ENCODE measurements around the gene GSTK1.

The GSTK1 gene

DNA sequence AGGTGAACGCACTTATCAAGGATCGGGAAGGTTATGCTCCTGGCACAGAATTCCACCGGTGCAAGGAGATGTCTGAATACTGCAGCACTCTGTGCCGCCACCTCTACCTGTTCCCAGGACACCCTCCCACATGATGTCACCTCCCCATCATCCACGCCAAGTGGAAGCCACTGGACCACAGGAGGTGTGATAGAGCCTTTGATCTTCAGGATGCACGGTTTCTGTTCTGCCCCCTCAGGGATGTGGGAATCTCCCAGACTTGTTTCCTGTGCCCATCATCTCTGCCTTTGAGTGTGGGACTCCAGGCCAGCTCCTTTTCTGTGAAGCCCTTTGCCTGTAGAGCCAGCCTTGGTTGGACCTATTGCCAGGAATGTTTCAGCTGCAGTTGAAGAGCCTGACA lies 41.7 kb downstream of the GSTK1 start:
- peaks cover 0 to 2% (median 0%) of the 10 kb centered on the region in 5 donors for H3K4me1 ChIP-seq (ENCODE audit: control insufficient read depth in 5 of 5, insufficient read depth in 5 of 5, low read length in 5 of 5)
- H3K9ac ChIP-seq (ENCODE audit: low read length in 5 of 5) = no peak overlapping the region
- no peaks in the 10 kb centered on the region for H3K27me3 ChIP-seq (ENCODE audit: control insufficient read depth in 5 of 5, insufficient read depth in 4 of 5, low read length in 5 of 5)
- H3K36me3 ChIP-seq (ENCODE audit: control insufficient read depth in 5 of 5, insufficient read depth in 5 of 5, low read length in 5 of 5) = peaks cover 42 to 75% (median 74%) of the 10 kb centered on the region in 5 donors
- H3K9me3 ChIP-seq (ENCODE audit: control insufficient read depth in 5 of 5, low read length in 5 of 5) = no peaks in the 10 kb centered on the region
- H3K27ac ChIP-seq (ENCODE audit: low read depth, low read length) = no peak overlapping the region
- no peak overlapping the region for H3K4me3 ChIP-seq (ENCODE audit: low read depth in 1 of 5, low read length in 5 of 5)

GRCh38 chr7:143305423-143306070 lies 42.3 kb downstream of the GSTK1 start:
- Histone ChIP-seq H3K27me3 (ENCODE audit: control insufficient read depth in 5 of 5, insufficient read depth in 4 of 5, low read length in 5 of 5) (no peaks in the 10 kb centered on the region), H3K4me1 (ENCODE audit: control insufficient read depth in 5 of 5, insufficient read depth in 5 of 5, low read length in 5 of 5) (peaks cover 0 to 2% (median 0%) of the 10 kb centered on the region in 5 donors), H3K9me3 (ENCODE audit: control insufficient read depth in 5 of 5, low read length in 5 of 5) (no peaks in the 10 kb centered on the region), H3K9ac (ENCODE audit: low read length in 5 of 5) (no peak overlapping the region), H3K4me3 (ENCODE audit: low read depth in 1 of 5, low read length in 5 of 5) (no peak overlapping the region), H3K27ac (ENCODE audit: low read depth, low read length) (no peak overlapping the region), H3K36me3 (ENCODE audit: control insufficient read depth in 5 of 5, insufficient read depth in 5 of 5, low read length in 5 of 5) (peaks cover 41 to 69% (median 68%) of the 10 kb centered on the region in 5 donors)

- H3K36me3 ChIP-seq (ENCODE audit: control insufficient read depth in 5 of 5, insufficient read depth in 5 of 5, low read length in 5 of 5) = peaks cover 21 to 42% (median 40%) of the 10 kb centered on the region in 5 donors
- no peak overlapping the region for H3K9ac ChIP-seq (ENCODE audit: low read length in 5 of 5)
Measured at GRCh38 chr7:143308632-143309031, 45.4 kb downstream of the GSTK1 start.

GRCh38 chr7:143314127-143314526 lies 50.9 kb downstream of the GSTK1 start:
- H3K36me3 ChIP-seq (ENCODE audit: control insufficient read depth in 5 of 5, insufficient read depth in 5 of 5, low read length in 5 of 5) = no peaks in the 10 kb centered on the region

More at GRCh38 chr7:143308632-143309031, 45.4 kb downstream of the GSTK1 start:
- Histone ChIP-seq H3K9me3 (ENCODE audit: control insufficient read depth in 5 of 5, low read length in 5 of 5) (no peaks in the 10 kb centered on the region), H3K4me1 (ENCODE audit: control insufficient read depth in 5 of 5, insufficient read depth in 5 of 5, low read length in 5 of 5) (peaks cover 0 to 2% (median 0%) of the 10 kb centered on the region in 5 donors), H3K27me3 (ENCODE audit: control insufficient read depth in 5 of 5, insufficient read depth in 4 of 5, low read length in 5 of 5) (no peaks in the 10 kb centered on the region), H3K27ac (ENCODE audit: low read depth, low read length) (no peak overlapping the region), H3K4me3 (ENCODE audit: low read depth in 1 of 5, low read length in 5 of 5) (no peak overlapping the region)

GRCh38 chr7:143315776-143316175 lies 52.5 kb downstream of the GSTK1 start, which contains the start of gene CLCN1:
Gene CLCN1 (plus strand): TSS chr7:143316111. CDS start chr7:143316213, 102 bp downstream.
- peaks cover 0 to 14% (median 12%) of the 10 kb centered on the region in 5 donors for H3K4me1 ChIP-seq (ENCODE audit: control insufficient read depth in 5 of 5, insufficient read depth in 5 of 5, low read length in 5 of 5)
- no peaks in the 10 kb centered on the region for H3K27me3 ChIP-seq (ENCODE audit: control insufficient read depth in 5 of 5, insufficient read depth in 4 of 5, low read length in 5 of 5)
- H3K36me3 ChIP-seq (ENCODE audit: control insufficient read depth in 5 of 5, insufficient read depth in 5 of 5, low read length in 5 of 5) = no peaks in the 10 kb centered on the region
- H3K9me3 ChIP-seq (ENCODE audit: control insufficient read depth in 5 of 5, low read length in 5 of 5) = no peaks in the 10 kb centered on the region
- H3K9ac ChIP-seq (ENCODE audit: low read length in 5 of 5) = no peak within 1 kb of the TSS
- H3K4me3 ChIP-seq (ENCODE audit: low read depth in 1 of 5, low read length in 5 of 5) = no peak within 1 kb of the TSS
- no peak within 1 kb of the TSS for H3K27ac ChIP-seq (ENCODE audit: low read depth, low read length)

More at GRCh38 chr7:143314127-143314526, 50.9 kb downstream of the GSTK1 start:
- H3K4me3 ChIP-seq (ENCODE audit: low read depth in 1 of 5, low read length in 5 of 5) = no peak overlapping the region
- no peaks in the 10 kb centered on the region for H3K27me3 ChIP-seq (ENCODE audit: control insufficient read depth in 5 of 5, insufficient read depth in 4 of 5, low read length in 5 of 5)
- no peak overlapping the region for H3K27ac ChIP-seq (ENCODE audit: low read depth, low read length)
- no peak overlapping the region for H3K9ac ChIP-seq (ENCODE audit: low read length in 5 of 5)
- peaks cover 0 to 10% (median 9%) of the 10 kb centered on the region in 5 donors for H3K4me1 ChIP-seq (ENCODE audit: control insufficient read depth in 5 of 5, insufficient read depth in 5 of 5, low read length in 5 of 5)
- H3K9me3 ChIP-seq (ENCODE audit: control insufficient read depth in 5 of 5, low read length in 5 of 5) = no peaks in the 10 kb centered on the region

- H3K36me3 ChIP-seq (ENCODE audit: control insufficient read depth in 5 of 5, insufficient read depth in 5 of 5, low read length in 5 of 5) = no peaks in the 10 kb centered on the region
- no peak overlapping the region for H3K9ac ChIP-seq (ENCODE audit: low read length in 5 of 5)
- no peaks in the 10 kb centered on the region for H3K9me3 ChIP-seq (ENCODE audit: control insufficient read depth in 5 of 5, low read length in 5 of 5)
- H3K27ac ChIP-seq (ENCODE audit: low read depth, low read length) = no peak overlapping the region
- H3K4me1 ChIP-seq (ENCODE audit: control insufficient read depth in 5 of 5, insufficient read depth in 5 of 5, low read length in 5 of 5) = peaks cover 0 to 14% (median 12%) of the 10 kb centered on the region in 5 donors
- H3K27me3 ChIP-seq (ENCODE audit: control insufficient read depth in 5 of 5, insufficient read depth in 4 of 5, low read length in 5 of 5) = no peaks in the 10 kb centered on the region
- no peak overlapping the region for H3K4me3 ChIP-seq (ENCODE audit: low read depth in 1 of 5, low read length in 5 of 5)
Measured at GRCh38 chr7:143316492-143316891, 53.3 kb downstream of the GSTK1 start.

GRCh38 chr7:143318661-143319060 lies 55.4 kb downstream of the GSTK1 start:
- H3K27ac ChIP-seq (ENCODE audit: low read depth, low read length) = no peak overlapping the region
- H3K27me3 ChIP-seq (ENCODE audit: control insufficient read depth in 5 of 5, insufficient read depth in 4 of 5, low read length in 5 of 5) = no peaks in the 10 kb centered on the region
- no peak overlapping the region for H3K9ac ChIP-seq (ENCODE audit: low read length in 5 of 5)
- no peaks in the 10 kb centered on the region for H3K9me3 ChIP-seq (ENCODE audit: control insufficient read depth in 5 of 5, low read length in 5 of 5)
- H3K36me3 ChIP-seq (ENCODE audit: control insufficient read depth in 5 of 5, insufficient read depth in 5 of 5, low read length in 5 of 5) = no peaks in the 10 kb centered on the region
- no peak overlapping the region for H3K4me3 ChIP-seq (ENCODE audit: low read depth in 1 of 5, low read length in 5 of 5)
- H3K4me1 ChIP-seq (ENCODE audit: control insufficient read depth in 5 of 5, insufficient read depth in 5 of 5, low read length in 5 of 5) = peaks cover 0 to 28% (median 23%) of the 10 kb centered on the region in 5 donors

All from subcutaneous abdominal adipose tissue (tissue), 5 donors.